GM12878 (cell line): Measurements from ENCODE around the gene COQ9.

Source experiments
- BCL11A ChIP-seq: IDR thresholded peaks from 2 replicates; pipeline ENCODE4 v1.6.1; 2011; ENCODE audit warnings: low read depth, low read length
- EP300 ChIP-seq, 2 experiments: fragments of 150-350 bp in 1 of 2; IDR thresholded peaks; 2 replicates each; pipeline ENCODE4 v1.6.1; 2011 to 2012; ENCODE audit warnings: low read depth in 2 of 2, low read length in 2 of 2, borderline replicate concordance in 1 of 2, improper control_type of control experiment in 1 of 2, inconsistent platforms in 1 of 2; ENCODE audit not compliant: control insufficient read depth in 1 of 2
- MXI1 ChIP-seq: fragments of 150-350 bp; IDR thresholded peaks from 2 replicates; pipeline ENCODE4 v1.6.1; 2011; ENCODE audit warnings: low read depth, mild to moderate bottlenecking, inconsistent platforms, low read length, improper control_type of control experiment
- RAD21 ChIP-seq: IDR thresholded peaks from 2 replicates; pipeline ENCODE4 v1.6.1; 2011; ENCODE audit warnings: mild to moderate bottlenecking, low read depth, low read length, moderate library complexity; ENCODE audit not compliant: insufficient read depth
- RFX5 ChIP-seq: IDR thresholded peaks from 2 replicates; pipeline ENCODE4 v1.6.1; 2011; ENCODE audit warnings: low read depth, low read length, improper control_type of control experiment
- SPI1 ChIP-seq: IDR thresholded peaks from 2 replicates; pipeline ENCODE4 v1.6.1; 2011; ENCODE audit warnings: low read depth, mild to moderate bottlenecking, low read length, moderate library complexity, borderline replicate concordance; ENCODE audit not compliant: insufficient read depth
- TBL1XR1 ChIP-seq: IDR thresholded peaks from 2 replicates; pipeline ENCODE4 v1.6.1; 2012; ENCODE audit warnings: low read depth, low read length, improper control_type of control experiment
- TCF7 ChIP-seq: IDR thresholded peaks from 2 replicates; pipeline ENCODE4 v1.6.1; 2014; ENCODE audit warnings: antibody characterized with exemption, borderline replicate concordance
- TF ChIP-seq, protein P1 (sequence below): fragments of 450-650 bp; conservative IDR thresholded peaks from 2 replicates; pipeline ENCODE4 v1.6.1; 2017; ENCODE audit warnings: mild to moderate bottlenecking, moderate library complexity

GRCh38 chr16:57483725-57484514 is 36.6 kb downstream of the COQ9 start:
- TF ChIP-seq TCF7 (no peak), RFX5 (no peak), MXI1 (no peak), SPI1 (no peak), RAD21 (no peak), EP300 (IDR thresholded peaks at IDR 0.05; ENCODE audit: borderline replicate concordance in 1 of 2, control insufficient read depth in 1 of 2, low read depth in 2 of 2, low read length in 2 of 2) (no peak), TBL1XR1 (no peak), BCL11A (no peak)
- TF ChIP-seq, protein P1, sequence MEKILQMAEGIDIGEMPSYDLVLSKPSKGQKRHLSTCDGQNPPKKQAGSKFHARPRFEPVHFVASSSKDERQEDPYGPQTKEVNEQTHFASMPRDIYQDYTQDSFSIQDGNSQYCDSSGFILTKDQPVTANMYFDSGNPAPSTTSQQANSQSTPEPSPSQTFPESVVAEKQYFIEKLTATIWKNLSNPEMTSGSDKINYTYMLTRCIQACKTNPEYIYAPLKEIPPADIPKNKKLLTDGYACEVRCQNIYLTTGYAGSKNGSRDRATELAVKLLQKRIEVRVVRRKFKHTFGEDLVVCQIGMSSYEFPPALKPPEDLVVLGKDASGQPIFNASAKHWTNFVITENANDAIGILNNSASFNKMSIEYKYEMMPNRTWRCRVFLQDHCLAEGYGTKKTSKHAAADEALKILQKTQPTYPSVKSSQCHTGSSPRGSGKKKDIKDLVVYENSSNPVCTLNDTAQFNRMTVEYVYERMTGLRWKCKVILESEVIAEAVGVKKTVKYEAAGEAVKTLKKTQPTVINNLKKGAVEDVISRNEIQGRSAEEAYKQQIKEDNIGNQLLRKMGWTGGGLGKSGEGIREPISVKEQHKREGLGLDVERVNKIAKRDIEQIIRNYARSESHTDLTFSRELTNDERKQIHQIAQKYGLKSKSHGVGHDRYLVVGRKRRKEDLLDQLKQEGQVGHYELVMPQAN, result no peak
